Measurements from ENCODE around the gene SHISA3.

Gene SHISA3

GRCh38 chr4:42442601-42443000 lies 45.3 kb downstream of the SHISA3 start:
- DNase-seq (ENCODE audit: low read depth in 1 of 2, low spot score in 1 of 2) = no peak

- no peak for DNase-seq (ENCODE audit: low read depth in 1 of 2, low spot score in 1 of 2)
Measured at GRCh38 chr4:42445038-42445437, 47.8 kb downstream of the SHISA3 start.

- no peak for DNase-seq (ENCODE audit: low read depth in 1 of 2, low spot score in 1 of 2)
Measured at GRCh38 chr4:42446823-42447222, 49.5 kb downstream of the SHISA3 start.

Data from stimulated activated CD4-positive, alpha-beta T cell treated with anti-CD3 and anti-CD28 coated beads, Interleukin-15, amount 100 ng/mL, for 1 hour (primary cell).